Liver (tissue), 9 donors: Measurements from ENCODE around the gene ARHGEF2. TPM values are rescaled to one million over a fixed set of nuclear protein-coding genes. Genes with fewer than 3 reads are reported as not detected.

Experiments
- DNase-seq: peaks from one replicate; pipeline ENCODE4 v3.0.0-alpha.2; 2017; ENCODE audit warnings: low spot score
- H3K27ac ChIP-seq, 2 donors: one replicate each; pipeline ENCODE4 v1.7.0; 2013; ENCODE audit warnings: inconsistent platforms in 2 of 2, low read length in 2 of 2, control low read depth in 1 of 2, low read depth in 1 of 2, mild to moderate bottlenecking in 1 of 2
- H3K27me3 ChIP-seq, 4 donors: one replicate each; pipeline versions ENCODE4 v1.6.1 to v1.7.0; 2013; ENCODE audit warnings: low read length in 3 of 4, inconsistent platforms in 1 of 4, mild to moderate bottlenecking in 1 of 4, moderate library complexity in 1 of 4; ENCODE audit not compliant: control insufficient read depth in 4 of 4, insufficient read depth in 4 of 4
- H3K36me3 ChIP-seq, 4 donors: one replicate each; pipeline versions ENCODE4 v1.6.1 to v1.7.0; 2013; ENCODE audit warnings: low read length in 3 of 4, mild to moderate bottlenecking in 3 of 4, low read depth in 1 of 4, moderate library complexity in 1 of 4; ENCODE audit not compliant: control insufficient read depth in 4 of 4, insufficient read depth in 3 of 4
- H3K4me1 ChIP-seq, 4 donors: one replicate each; pipeline versions ENCODE4 v1.6.1 to v1.7.0; 2013; ENCODE audit warnings: low read length in 3 of 4, mild to moderate bottlenecking in 3 of 4, moderate library complexity in 1 of 4; ENCODE audit not compliant: control insufficient read depth in 4 of 4, insufficient read depth in 4 of 4
- H3K4me3 ChIP-seq, 3 donors: one replicate each; pipeline versions ENCODE4 v1.6.1 to v1.7.0; 2013; ENCODE audit warnings: low read length in 3 of 3, control low read depth in 1 of 3, low read depth in 1 of 3, mild to moderate bottlenecking in 1 of 3
- H3K9ac ChIP-seq, 2 donors: one replicate each; pipeline ENCODE4 v1.7.0; 2013; ENCODE audit warnings: low read length in 2 of 2, mild to moderate bottlenecking in 2 of 2, moderate library complexity in 2 of 2, control low read depth in 1 of 2, low read depth in 1 of 2
- H3K9me3 ChIP-seq, 4 donors: one replicate each; pipeline versions ENCODE4 v1.6.1 to v1.7.0; 2013; ENCODE audit warnings: low read length in 3 of 4; ENCODE audit not compliant: control insufficient read depth in 4 of 4
- ATF3 ChIP-seq: IDR thresholded peaks from 2 replicates; pipeline ENCODE4 v1.6.1; 2016; ENCODE audit warnings: antibody characterized with exemption
- CTCF ChIP-seq: fragments of 150-350 bp; IDR thresholded peaks from 2 replicates; pipeline ENCODE4 v1.5.1; 2017; ENCODE audit warnings: improper control_type of control experiment, low read depth, low read length; ENCODE audit not compliant: missing input control
- EGR1 ChIP-seq, 2 donors: IDR thresholded peaks; 2 replicates each; pipeline ENCODE4 v1.6.1; 2016 to 2018; ENCODE audit warnings: antibody characterized with exemption in 2 of 2, low read depth in 2 of 2
- FOXA1 ChIP-seq: IDR thresholded peaks from 2 replicates; pipeline ENCODE4 v1.6.1; 2016; ENCODE audit warnings: antibody characterized with exemption
- FOXA2 ChIP-seq: IDR thresholded peaks from 2 replicates; pipeline ENCODE4 v1.6.1; 2016; ENCODE audit warnings: antibody characterized with exemption
- GABPA ChIP-seq, 2 donors: IDR thresholded peaks in 1 of 2; conservative IDR thresholded peaks in 1 of 2; 2 replicates each; pipeline ENCODE4 v1.6.1; 2016; ENCODE audit warnings: antibody characterized with exemption in 2 of 2, mild to moderate bottlenecking in 1 of 2, moderate library complexity in 1 of 2
- HNF4A ChIP-seq, 2 donors: conservative IDR thresholded peaks; 2 replicates each; pipeline ENCODE4 v1.6.1; 2016; ENCODE audit warnings: antibody characterized with exemption in 2 of 2, mild to moderate bottlenecking in 2 of 2
- HNF4G ChIP-seq: IDR thresholded peaks from 2 replicates; pipeline ENCODE4 v1.6.1; 2016; ENCODE audit warnings: antibody characterized with exemption
- MAX ChIP-seq: IDR thresholded peaks from 2 replicates; pipeline ENCODE4 v1.6.1; 2016; ENCODE audit warnings: antibody characterized with exemption
- NR2F2 ChIP-seq: IDR thresholded peaks from 2 replicates; pipeline ENCODE4 v1.6.1; 2016; ENCODE audit warnings: antibody characterized with exemption
- RAD21 ChIP-seq, 2 donors: IDR thresholded peaks; 2 replicates each; pipeline ENCODE4 v1.6.1; 2016; ENCODE audit warnings: antibody characterized with exemption in 2 of 2, mild to moderate bottlenecking in 2 of 2
- REST ChIP-seq: IDR thresholded peaks from 2 replicates; pipeline ENCODE4 v1.6.1; 2016; ENCODE audit warnings: antibody characterized with exemption, mild to moderate bottlenecking
- RXRA ChIP-seq, 2 donors: IDR thresholded peaks; 2 replicates each; pipeline ENCODE4 v1.6.1; 2017 to 2018; ENCODE audit warnings: antibody characterized with exemption in 2 of 2, mild to moderate bottlenecking in 1 of 2
- SP1 ChIP-seq: IDR thresholded peaks from 2 replicates; pipeline ENCODE4 v1.6.1; 2018; ENCODE audit warnings: antibody characterized with exemption, mild to moderate bottlenecking
- TAF1 ChIP-seq: conservative IDR thresholded peaks from 2 replicates; pipeline ENCODE4 v1.6.1; 2016; ENCODE audit warnings: antibody characterized with exemption, mild to moderate bottlenecking
- YY1 ChIP-seq: IDR thresholded peaks from 2 replicates; pipeline ENCODE4 v1.6.1; 2016; ENCODE audit warnings: antibody characterized with exemption, mild to moderate bottlenecking
- ZBTB33 ChIP-seq: IDR thresholded peaks from 2 replicates; pipeline ENCODE4 v1.6.1; 2016; ENCODE audit warnings: antibody characterized with exemption
- WGBS: extraction: QIAGEN DNeasy Blood & Tissue Kit; methylation state at CpG from one replicate; pipeline ENCODE4 v1.1.7; 2013; 5-methylcytosine and 5-hydroxymethylcytosine counted together
- polyA plus RNA-seq, 2 donors: library from polyadenylated mRNA; stranded (reverse) in 1 of 2; unstranded in 1 of 2; fragments of 200-250 nt in 1 of 2; fragments of >200 nt in 1 of 2; fragmentation: Nextera tagmentation in 1 of 2; extraction: Ambion mirVana in 1 of 2; gene quantifications; one replicate each; pipeline versions ENCODE4 v1.2.1 to v1.2.3, GENCODE V29; 2013 to 2015
- total RNA-seq, 2 donors: library from RNA; depleted of rRNA; stranded (reverse); fragments of >200 nt; gene quantifications; one replicate each; pipeline ENCODE4 v1.2.3, GENCODE V29; 2014
- donor health status: healthy.
- donor health status: healthy.
- donor health status: healthy.
- donor health status: healthy.
- donor health status: healthy.

ARHGEF2 gene
- total and polyA plus RNA-seq, 4 donors, result 3.2 to 59.1 (median 10.3) TPM

- H3K4me1 ChIP-seq, result peaks cover 3 to 20% (median 8%) of the 10 kb centered on the region in 4 donors
- no peak for DNase-seq
Measured at GRCh38 chr1:155941845-155942531, 36.4 kb downstream of the ARHGEF2 start.

GRCh38 chr1:155940993-155941844 lies 37.1 kb downstream of the ARHGEF2 start, which contains the start of gene RXFP4:
Gene RXFP4, plus strand, starts transcription at chr1:155941638. Its CDS starts 72 bp downstream, at chr1:155941710.
- Histone ChIP-seq H3K9me3 (no peaks in the 10 kb centered on the region), H3K4me3 (no peak within 1 kb of the TSS), H3K27me3 (no peaks in the 10 kb centered on the region), H3K27ac (peak within 1 kb of the TSS; percentile 13 to 42), H3K36me3 (no peaks in the 10 kb centered on the region), H3K4me1 (peaks cover 3 to 20% (median 8%) of the 10 kb centered on the region in 4 donors), H3K9ac (no peak within 1 kb of the TSS)
- TF ChIP-seq GABPA (IDR thresholded peaks at IDR 0.05 in 1 of 2, conservative IDR thresholded peaks at IDR 0.05 in 1 of 2), result no peak
- TF ChIP-seq EGR1 (IDR thresholded peaks at IDR 0.05; ENCODE audit: low read depth in 2 of 2), result no peak
- TF ChIP-seq RAD21 (IDR thresholded peaks at IDR 0.05), result no peak
- TF ChIP-seq MAX, result no peak
- no peak for TF ChIP-seq FOXA1
- DNase-seq, result no peak
- WGBS, result 76% methylated on average over 11 of the region's 11 CpGs

More at GRCh38 chr1:155941845-155942531, 36.4 kb downstream of the ARHGEF2 start:
- no peaks in the 10 kb centered on the region for H3K27me3 ChIP-seq
- H3K9me3 ChIP-seq, result no peaks in the 10 kb centered on the region
- H3K36me3 ChIP-seq, result peaks cover 0 to under 1% (median 0%) of the 10 kb centered on the region in 4 donors
- 79% methylated on average over 29 of the region's 29 CpGs for WGBS
- no peak overlapping the region for H3K4me3 ChIP-seq
- H3K9ac ChIP-seq, result no peak overlapping the region
- no peak overlapping the region for H3K27ac ChIP-seq
- TF ChIP-seq HNF4A (conservative IDR thresholded peaks at IDR 0.05), result no peak
- no peak for TF ChIP-seq TAF1
- TF ChIP-seq SP1, result no peak
- TF ChIP-seq FOXA1, result no peak
- no peak for TF ChIP-seq YY1
- no peak for TF ChIP-seq ATF3
- no peak for TF ChIP-seq NR2F2
- TF ChIP-seq GABPA (IDR thresholded peaks at IDR 0.05 in 1 of 2, conservative IDR thresholded peaks at IDR 0.05 in 1 of 2), result no peak

- DNase-seq, result no peak
- H3K4me3 ChIP-seq, result no peak overlapping the region
- 66% methylated on average over 4 of the region's 4 CpGs for WGBS
- H3K9me3 ChIP-seq, result no peaks in the 10 kb centered on the region
- no peaks in the 10 kb centered on the region for H3K27me3 ChIP-seq
- H3K27ac ChIP-seq, result peak overlapping the region; percentile 13 to 32
- no peak overlapping the region for H3K9ac ChIP-seq
- H3K36me3 ChIP-seq, result no peaks in the 10 kb centered on the region
- H3K4me1 ChIP-seq, result peaks cover 3 to 20% (median 8%) of the 10 kb centered on the region in 4 donors
- TF ChIP-seq RXRA (IDR thresholded peaks at IDR 0.05) (peak in 1 of 2 donors; percentile 25), ATF3 (no peak), EGR1 (IDR thresholded peaks at IDR 0.05; ENCODE audit: low read depth in 2 of 2) (no peak), REST (no peak), RAD21 (IDR thresholded peaks at IDR 0.05) (peak in 1 of 2 donors; percentile 23), YY1 (no peak), CTCF (no peak), ZBTB33 (no peak), FOXA2 (no peak), HNF4G (no peak), HNF4A (conservative IDR thresholded peaks at IDR 0.05) (no peak)
Measured at GRCh38 chr1:155940482-155940992, 37.8 kb downstream of the ARHGEF2 start.
